GM21447 (cell line): ENCODE measurements around the gene TMPRSS2.
A peak's percentile ranks its signal among the peaks of the same experiment; 100 is the strongest.
"Not testable (repeated sequence)": the region's sequence is repeated elsewhere in the genome, so short reads cannot be mapped to it uniquely, and the experiment has no call there.

Source experiments
- ATAC-seq: cut with Tn5 transposase; IDR thresholded peaks from one replicate; pipeline ENCODE4 v1.9.1; 2021; ENCODE audit not compliant: unreplicated experiment

Gene TMPRSS2

GRCh38 chr21:41428311-41428710, 79.6 kb downstream of the TMPRSS2 start:
- no peak for ATAC-seq

- no peak for ATAC-seq
Measured at GRCh38 chr21:41427556-41427955, 80.4 kb downstream of the TMPRSS2 start.

GRCh38 chr21:41426676-41427404, 81.1 kb downstream of the TMPRSS2 start:
- ATAC-seq = no peak

GRCh38 chr21:41425954-41426675, 81.8 kb downstream of the TMPRSS2 start, which contains the start of gene MX1:
Gene MX1, plus strand, starts transcription at chr21:41426239. Its CDS starts 5,832 bp downstream, at chr21:41432071.
- ATAC-seq = peak; percentile 80

- ATAC-seq = no peak
Measured at GRCh38 chr21:41425588-41425953, 82.4 kb downstream of the TMPRSS2 start.

GRCh38 chr21:41423305-41423636, 84.7 kb downstream of the TMPRSS2 start:
- not testable (repeated sequence) for ATAC-seq

- no peak for ATAC-seq
Measured at GRCh38 chr21:41422546-41423304, 85.2 kb downstream of the TMPRSS2 start.

- not testable (repeated sequence) for ATAC-seq
Measured at GRCh38 chr21:41420998-41421397, 87.0 kb downstream of the TMPRSS2 start.

- peak; percentile 81 for ATAC-seq
Measured at GRCh38 chr21:41419921-41420862, 87.8 kb downstream of the TMPRSS2 start.

- no peak for ATAC-seq
Measured at GRCh38 chr21:41418956-41419680, 88.8 kb downstream of the TMPRSS2 start.

GRCh38 chr21:41418393-41418792, 89.6 kb downstream of the TMPRSS2 start:
- ATAC-seq = no peak

GRCh38 chr21:41417505-41417904, 90.5 kb downstream of the TMPRSS2 start:
- ATAC-seq = not testable (repeated sequence)
